LNCAP (cell line): ENCODE results near the gene WIPF1.

Source experiments
- TF ChIP-seq, protein P1 (sequence below): fragments of 450-650 bp; IDR thresholded peaks from 2 replicates; pipeline ENCODE4 v1.5.1; 2017; ENCODE audit warnings: mild to moderate bottlenecking

Gene WIPF1

DNA sequence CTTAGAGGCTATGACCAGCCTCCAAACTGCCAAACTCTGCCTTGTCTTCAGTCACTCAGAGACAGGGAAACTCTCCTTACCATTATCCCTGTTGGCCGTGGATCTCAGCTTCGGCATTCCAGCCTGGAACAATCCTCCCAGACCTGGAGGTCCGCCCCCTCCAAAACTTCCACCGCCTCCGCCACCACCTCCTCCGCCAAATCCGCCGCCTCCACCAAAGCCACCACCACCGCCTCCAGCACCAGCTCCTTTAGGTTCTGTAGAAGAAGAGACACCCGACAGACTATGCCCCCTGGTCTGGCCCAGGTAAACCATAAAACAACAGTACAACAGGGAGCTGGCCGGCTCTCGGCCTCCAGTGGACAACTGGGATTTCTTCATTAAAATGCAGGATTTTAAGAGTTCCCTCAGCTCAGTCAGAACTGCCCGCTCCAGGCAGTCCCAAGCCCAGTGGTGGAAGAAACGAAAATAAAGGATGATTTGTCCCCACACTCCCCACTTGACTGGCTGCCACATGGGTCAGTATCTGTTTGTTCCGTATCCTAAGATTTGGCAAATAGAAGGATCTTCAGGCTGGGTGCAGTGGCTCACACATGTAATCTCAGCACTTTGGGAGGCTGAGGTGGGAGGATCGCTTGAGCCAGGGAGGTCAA lies 22.4 kb downstream of the WIPF1 start:
- TF ChIP-seq, protein P1, sequence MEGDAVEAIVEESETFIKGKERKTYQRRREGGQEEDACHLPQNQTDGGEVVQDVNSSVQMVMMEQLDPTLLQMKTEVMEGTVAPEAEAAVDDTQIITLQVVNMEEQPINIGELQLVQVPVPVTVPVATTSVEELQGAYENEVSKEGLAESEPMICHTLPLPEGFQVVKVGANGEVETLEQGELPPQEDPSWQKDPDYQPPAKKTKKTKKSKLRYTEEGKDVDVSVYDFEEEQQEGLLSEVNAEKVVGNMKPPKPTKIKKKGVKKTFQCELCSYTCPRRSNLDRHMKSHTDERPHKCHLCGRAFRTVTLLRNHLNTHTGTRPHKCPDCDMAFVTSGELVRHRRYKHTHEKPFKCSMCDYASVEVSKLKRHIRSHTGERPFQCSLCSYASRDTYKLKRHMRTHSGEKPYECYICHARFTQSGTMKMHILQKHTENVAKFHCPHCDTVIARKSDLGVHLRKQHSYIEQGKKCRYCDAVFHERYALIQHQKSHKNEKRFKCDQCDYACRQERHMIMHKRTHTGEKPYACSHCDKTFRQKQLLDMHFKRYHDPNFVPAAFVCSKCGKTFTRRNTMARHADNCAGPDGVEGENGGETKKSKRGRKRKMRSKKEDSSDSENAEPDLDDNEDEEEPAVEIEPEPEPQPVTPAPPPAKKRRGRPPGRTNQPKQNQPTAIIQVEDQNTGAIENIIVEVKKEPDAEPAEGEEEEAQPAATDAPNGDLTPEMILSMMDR, result no peak

DNA sequence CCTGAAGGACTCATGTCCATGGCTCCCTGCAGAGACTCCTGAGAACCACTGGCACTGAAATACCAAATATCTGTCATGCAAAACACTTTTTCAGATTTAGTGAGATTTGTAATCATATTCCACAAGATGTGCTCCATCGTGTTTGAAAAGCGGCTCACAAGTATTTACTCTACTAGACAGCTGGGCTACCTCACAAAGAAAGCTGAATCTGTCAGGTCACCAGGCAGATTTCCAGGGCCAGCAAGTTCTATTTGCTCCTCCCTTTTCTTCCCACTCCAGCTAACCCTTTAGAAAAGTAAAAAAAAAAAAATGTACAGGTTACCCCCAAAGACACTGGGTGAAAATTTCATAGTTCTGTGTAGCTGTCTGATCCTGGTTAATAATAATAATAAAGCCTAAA lies 22.9 kb downstream of the WIPF1 start:
- TF ChIP-seq, protein P1, result no peak

GRCh38 chr2:174573621-174574081 lies 24.0 kb downstream of the WIPF1 start:
- TF ChIP-seq, protein P1, result no peak

GRCh38 chr2:174572556-174572955 lies 25.0 kb downstream of the WIPF1 start:
- TF ChIP-seq, protein P1, result no peak

- TF ChIP-seq, protein P1, result no peak
Measured at GRCh38 chr2:174571669-174572323, 25.8 kb downstream of the WIPF1 start.

- TF ChIP-seq, protein P1, result no peak
Measured at GRCh38 chr2:174570318-174570958, 27.2 kb downstream of the WIPF1 start.

- TF ChIP-seq, protein P1, result no peak
Measured at GRCh38 chr2:174569678-174570077, 27.9 kb downstream of the WIPF1 start.
